GM15510 (cell line): ENCODE data around the gene BSPH1.

ENCODE experiments used
- POLR2A ChIP-seq: IDR thresholded peaks from 3 replicates; pipeline ENCODE4 v1.6.1; 2011; ENCODE audit warnings: borderline replicate concordance; ENCODE audit not compliant: insufficient read length; ENCODE audit errors: extremely low read depth

BSPH1 gene

DNA sequence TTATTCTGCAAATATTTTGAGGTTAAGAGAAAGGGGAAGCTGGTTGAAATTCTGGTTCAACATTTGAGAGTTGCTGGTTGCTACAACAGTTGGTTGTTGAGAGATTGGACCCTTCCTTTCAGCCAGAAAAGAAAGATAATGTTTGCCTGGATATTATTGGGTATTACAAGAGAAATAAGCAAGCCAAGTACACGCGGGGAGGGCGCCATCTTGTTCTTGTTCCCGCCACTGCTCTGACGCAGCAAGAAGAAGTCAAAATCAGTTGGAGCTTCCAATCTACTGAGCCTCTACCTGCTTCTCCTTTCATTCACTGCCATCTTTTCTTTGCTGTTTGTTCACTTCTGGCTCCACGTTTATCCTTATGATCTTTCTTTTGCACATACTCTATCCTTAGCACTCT, 18.4 kb downstream of the BSPH1 start:
- TF ChIP-seq POLR2A: no peak
